ENCODE results near the gene CXCR2.
"Not testable (repeated sequence)": the region's sequence is repeated elsewhere in the genome, so short reads cannot be mapped to it uniquely, and the experiment has no call there.

CXCR2 gene

GRCh38 chr2:218125626-218126080 is at the start of gene CXCR2:
CXCR2 (plus strand) TSS chr2:218126028; CDS start chr2:218134802, 8,774 bp downstream.
- no peak for DNase-seq (ENCODE audit: low read depth, low spot score)
- H3K27ac ChIP-seq = no peak within 1 kb of the TSS

GRCh38 chr2:218077464-218078216 is 48.2 kb upstream of the CXCR2 start:
- no peak overlapping the region for H3K27ac ChIP-seq
- DNase-seq (ENCODE audit: low read depth, low spot score) = no peak

DNA sequence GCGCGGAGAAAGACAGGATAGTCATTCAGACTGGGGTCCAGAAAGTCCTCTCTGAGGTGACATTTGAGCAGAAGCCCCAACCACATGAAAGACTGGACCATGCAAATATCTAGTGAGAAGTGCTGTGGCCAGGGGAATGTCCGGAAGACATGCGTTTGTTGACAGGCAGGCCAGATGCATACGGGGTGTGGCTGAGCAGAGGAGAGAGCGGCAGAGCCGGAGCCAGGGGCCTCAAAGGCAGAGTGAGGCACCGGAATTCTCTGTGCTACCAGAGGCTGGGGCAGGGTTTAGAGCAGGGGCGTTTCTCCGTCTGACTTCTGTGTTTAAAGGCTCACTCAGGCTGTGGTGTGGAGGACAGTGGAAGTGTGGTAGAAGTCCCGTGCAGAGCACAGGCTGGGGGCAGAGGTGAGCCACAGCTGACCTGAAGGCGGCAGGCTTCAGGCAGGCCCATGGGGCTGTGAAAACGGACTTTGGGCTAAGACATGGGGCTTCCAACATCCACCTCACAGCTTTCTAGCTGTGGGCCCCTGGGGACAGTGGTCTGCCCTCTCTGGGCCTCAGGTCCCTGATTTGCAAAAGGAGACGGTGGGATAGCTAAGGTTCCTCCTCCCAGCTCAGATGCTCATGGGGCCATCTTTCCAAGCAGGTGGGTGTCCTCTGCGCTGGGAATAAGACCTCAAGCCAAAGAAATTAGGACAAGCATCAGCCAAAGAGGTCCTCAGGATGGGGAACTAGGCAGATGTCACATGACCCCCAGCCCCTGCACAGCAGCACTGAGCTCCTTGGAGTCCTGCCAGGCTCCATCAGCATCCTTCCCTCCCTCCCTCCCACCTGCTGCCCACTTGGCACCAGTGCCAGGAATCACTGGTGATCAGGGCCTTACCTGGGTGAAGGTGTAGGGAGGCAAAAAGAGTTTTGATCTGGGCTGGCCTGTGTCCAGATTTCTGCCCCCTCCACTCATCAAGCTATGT is 45.6 kb upstream of the CXCR2 start:
- H3K27ac ChIP-seq = no peak overlapping the region

DNA sequence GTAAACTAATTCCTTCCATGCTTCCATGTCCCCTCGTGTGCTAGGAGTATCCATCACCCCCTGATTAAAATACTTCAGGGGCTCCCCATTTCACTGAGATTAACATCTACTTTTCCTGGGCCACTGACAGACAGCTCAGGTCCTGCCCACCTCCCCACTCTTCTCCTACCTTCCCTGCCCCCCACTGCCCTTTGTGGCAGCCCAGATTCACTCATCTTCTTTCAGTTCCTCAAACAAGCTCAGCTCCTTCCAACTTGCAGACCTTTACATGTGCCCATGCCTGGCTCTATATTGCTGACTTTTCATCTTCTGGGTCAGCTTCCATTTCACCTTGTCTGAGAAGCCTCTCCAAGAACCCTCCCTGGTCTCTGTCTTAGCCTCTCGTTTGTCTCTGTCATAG is 44.8 kb upstream of the CXCR2 start:
- H3K27ac ChIP-seq = no peak overlapping the region
- no peak for DNase-seq (ENCODE audit: low read depth, low spot score)

More for the DNA sequence above, 45.6 kb upstream of the CXCR2 start:
- no peak for DNase-seq (ENCODE audit: low read depth, low spot score)

DNA sequence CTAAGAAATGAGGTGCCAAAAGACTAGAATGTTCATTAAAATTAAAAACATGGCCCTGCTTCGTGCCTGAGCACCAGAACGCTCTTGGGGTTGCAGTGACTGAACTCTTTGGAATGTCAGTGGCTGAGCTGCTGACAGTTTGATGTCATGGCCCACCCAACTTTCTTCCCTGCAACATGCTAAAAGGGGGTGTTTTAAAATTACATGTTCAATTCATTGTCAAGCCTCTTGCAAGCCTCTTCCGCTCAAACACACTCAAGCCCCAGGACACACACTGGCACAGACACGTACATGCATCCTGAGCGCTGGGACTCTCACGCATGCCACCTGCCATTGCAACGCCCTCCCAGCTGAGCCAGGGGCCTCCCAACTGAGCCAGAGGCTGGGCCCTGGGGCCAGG is 44.1 kb upstream of the CXCR2 start:
- no peak for DNase-seq (ENCODE audit: low read depth, low spot score)
- H3K27ac ChIP-seq = no peak overlapping the region

DNA sequence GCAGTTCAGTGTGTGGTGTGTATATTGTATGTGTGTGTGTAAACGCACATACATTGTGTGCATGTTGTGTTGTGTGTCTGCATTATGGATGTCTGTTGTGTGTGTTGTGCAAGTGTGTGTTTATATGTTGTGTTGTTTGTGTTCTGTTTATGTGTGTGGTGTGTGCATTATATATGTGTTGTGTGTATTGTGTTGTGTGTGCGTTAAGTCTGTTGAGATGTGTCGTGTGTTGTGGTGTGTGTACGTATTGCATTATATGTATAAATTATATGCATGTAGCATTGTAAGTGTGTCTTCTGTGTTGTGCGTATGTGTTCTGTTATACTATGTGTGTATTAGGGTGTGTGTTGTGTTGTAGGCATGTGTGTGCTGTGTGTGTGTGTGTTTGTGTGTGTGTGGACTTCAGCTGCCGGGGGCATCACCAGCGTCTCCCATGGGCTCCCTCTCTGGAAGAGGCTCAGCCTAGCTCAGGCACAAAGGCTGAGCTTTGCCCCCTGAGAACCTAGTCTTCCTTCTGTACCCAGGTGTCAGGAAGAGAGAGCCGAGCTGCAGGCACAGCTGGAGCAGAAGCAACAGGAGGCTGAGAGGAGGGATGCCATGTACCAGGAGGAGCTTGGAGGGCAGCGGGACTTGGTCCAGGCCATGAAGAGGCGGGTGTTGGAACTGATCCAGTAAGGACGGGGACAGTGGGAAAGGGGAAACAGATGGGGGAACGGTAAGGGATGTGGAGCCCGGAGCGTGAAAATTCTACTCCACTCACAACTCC is 43.1 kb upstream of the CXCR2 start:
- no peak for DNase-seq (ENCODE audit: low read depth, low spot score)
- H3K27ac ChIP-seq = no peak overlapping the region

GRCh38 chr2:218083352-218083676 is 42.5 kb upstream of the CXCR2 start:
- no peak for DNase-seq (ENCODE audit: low read depth, low spot score)
- no peak overlapping the region for H3K27ac ChIP-seq

DNA sequence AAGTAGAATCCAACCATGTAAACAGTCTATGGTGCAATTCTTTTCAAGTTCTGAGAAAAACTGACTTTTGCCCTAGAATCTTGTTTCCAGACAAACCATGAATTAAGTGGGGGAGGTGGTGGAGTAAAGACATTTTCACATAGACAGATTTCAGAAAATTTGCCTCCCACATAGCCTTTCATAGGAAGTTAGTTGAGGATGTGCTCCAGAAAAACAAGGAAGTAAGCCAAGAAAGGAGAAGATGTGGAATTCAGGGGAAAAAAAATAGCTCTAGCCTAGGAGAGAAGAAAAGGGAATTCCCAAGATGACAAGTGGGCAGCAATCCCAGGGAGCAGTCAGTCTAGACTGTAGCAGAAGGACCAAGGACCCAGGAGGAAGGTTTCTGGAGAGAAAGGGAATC is 39.4 kb upstream of the CXCR2 start:
- no peak overlapping the region for H3K27ac ChIP-seq
- no peak for DNase-seq (ENCODE audit: low read depth, low spot score)

DNA sequence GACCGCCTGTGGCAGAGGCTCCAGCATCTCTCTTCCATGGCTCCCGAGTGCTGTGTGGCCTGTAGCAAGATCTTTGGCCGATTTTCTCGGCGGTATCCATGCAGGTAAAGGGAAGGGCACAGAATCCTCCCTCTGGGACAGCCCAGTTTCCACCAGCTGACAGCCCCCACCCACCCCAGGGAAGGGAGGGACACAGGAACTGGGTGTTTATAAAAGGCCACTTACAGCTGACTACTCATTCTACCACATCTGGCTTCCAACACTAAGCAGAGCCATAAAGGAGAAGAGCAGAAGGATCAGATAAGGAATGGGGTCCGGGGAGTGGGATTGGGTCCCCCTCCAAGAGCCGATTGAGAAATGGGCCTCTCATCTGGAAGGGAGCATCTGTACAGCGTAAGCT is 36.6 kb upstream of the CXCR2 start:
- DNase-seq (ENCODE audit: low read depth, low spot score) = no peak
- H3K27ac ChIP-seq = no peak overlapping the region

DNA sequence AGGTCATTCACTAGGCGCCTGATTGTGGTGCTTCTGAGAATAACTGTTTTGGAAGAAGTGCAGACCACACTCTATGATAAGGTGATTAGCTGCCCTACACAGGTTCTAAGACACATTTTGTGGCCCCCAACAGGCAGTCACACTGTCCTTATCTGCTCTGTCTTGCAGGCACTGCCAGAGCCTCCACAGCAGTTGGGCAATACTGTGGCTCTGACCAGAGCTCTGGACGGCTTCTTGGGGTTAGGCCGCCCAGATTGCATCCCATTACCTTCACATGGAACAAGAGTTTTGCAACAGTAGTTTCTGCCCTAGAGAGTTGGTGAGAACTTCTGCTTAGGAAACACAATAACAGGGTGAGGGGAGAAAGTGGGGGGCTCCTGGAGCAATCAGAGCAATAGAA is 34.1 kb upstream of the CXCR2 start:
- H3K27ac ChIP-seq = no peak overlapping the region
- no peak for DNase-seq (ENCODE audit: low read depth, low spot score)

DNA sequence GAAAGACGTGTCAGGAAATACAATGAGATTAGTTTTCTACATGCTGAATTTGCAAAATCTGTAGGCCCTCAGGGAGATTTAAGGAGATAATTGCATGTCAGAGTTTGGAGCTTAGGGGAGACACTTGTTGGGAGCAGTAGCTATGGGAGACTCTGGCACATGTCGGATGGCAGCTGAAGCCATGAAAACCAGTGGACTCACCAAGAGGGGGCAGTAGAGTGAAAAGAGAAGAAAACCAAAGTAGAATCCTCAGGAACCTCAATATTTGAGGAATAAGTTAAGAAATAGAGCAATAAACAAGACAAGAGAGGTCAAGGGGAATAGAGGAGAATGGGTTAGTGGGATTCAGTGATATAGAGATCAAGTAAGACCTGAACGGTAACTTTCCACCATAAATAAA is 31.9 kb upstream of the CXCR2 start:
- H3K27ac ChIP-seq = no peak overlapping the region
- no peak for DNase-seq (ENCODE audit: low read depth, low spot score)

DNA sequence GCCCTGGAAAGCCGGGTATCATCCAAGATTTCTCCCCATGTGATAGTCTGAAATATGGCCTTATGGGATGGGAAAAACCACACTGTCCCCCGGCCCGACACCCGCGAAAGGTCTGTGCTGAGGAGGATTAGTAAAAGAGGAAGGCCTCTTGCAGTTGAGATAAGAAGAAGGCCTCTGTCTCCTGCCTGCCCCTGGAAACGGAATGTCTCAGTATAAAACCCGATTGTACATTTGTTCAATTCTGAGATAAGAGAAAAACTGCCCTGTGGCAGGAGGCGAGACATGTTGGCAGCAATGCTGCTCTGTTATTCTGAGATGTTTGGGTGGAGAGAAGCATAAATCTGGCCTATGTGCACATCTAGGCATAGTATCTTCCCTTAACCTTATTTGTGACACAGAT is 30.0 kb upstream of the CXCR2 start:
- no peak overlapping the region for H3K27ac ChIP-seq
- no peak for DNase-seq (ENCODE audit: low read depth, low spot score)

GRCh38 chr2:218097975-218098374 is 27.9 kb upstream of the CXCR2 start:
- H3K27ac ChIP-seq = no peak overlapping the region
- DNase-seq (ENCODE audit: low read depth, low spot score) = no peak

DNA sequence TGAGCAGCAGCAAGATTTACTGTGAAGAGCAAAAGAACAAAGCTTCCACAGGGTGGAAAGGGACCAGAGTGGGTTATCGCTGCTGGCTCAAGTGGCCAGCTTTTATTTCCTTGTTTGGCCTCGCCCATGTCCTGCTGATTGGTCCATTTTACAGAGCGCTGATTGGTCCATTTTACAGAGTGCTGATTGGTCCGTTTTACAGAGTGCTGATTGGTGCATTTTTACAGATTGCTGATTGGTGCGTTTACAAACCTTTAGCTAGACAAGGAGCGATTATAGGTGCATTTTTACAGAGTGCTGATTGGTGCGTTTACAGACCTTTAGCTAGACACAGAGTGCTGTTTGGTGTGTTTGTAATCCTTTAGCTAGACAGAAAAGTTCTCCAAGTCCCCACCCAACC is 17.0 kb upstream of the CXCR2 start:
- not testable (repeated sequence) for H3K27ac ChIP-seq; DNase-seq (ENCODE audit: low read depth, low spot score)

GRCh38 chr2:218121789-218122188 is 4.0 kb upstream of the CXCR2 start:
- H3K27ac ChIP-seq; DNase-seq (ENCODE audit: low read depth, low spot score): not testable (repeated sequence)

- H3K27ac ChIP-seq = not testable (repeated sequence)
Observed at GRCh38 chr2:218122286-218122685, 3.5 kb upstream of the CXCR2 start.

GRCh38 chr2:218123986-218124385 is 1.8 kb upstream of the CXCR2 start:
- H3K27ac ChIP-seq = no peak overlapping the region
- DNase-seq (ENCODE audit: low read depth, low spot score) = no peak

More at GRCh38 chr2:218122286-218122685, 3.5 kb upstream of the CXCR2 start:
- not testable (repeated sequence) for DNase-seq (ENCODE audit: low read depth, low spot score)

DNA sequence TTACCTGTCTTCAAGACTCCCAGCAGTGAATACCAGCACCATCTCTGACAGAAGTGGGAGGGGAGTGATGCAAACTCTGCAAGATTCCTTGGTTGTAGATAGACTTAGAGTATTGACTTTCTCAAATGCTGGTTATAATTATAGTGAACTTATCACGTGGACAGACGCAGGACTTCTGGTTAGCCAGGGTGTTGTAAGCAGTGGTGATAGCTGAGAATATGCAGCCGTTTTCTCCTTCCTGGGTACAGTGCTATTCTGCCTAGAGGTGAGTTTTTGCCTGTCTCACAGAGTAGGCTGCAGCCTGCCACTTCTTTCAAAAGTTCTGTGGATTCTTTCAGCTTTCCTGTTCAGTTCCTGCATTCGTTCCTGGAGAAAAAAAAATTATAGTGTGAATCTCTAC is 733 bp upstream of the CXCR2 start:
- DNase-seq (ENCODE audit: low read depth, low spot score) = no peak
- no peak overlapping the region for H3K27ac ChIP-seq

- no peak for DNase-seq (ENCODE audit: low read depth, low spot score)
- no peak overlapping the region for H3K27ac ChIP-seq
Observed at GRCh38 chr2:218127929-218128455, 2.2 kb downstream of the CXCR2 start.

DNA sequence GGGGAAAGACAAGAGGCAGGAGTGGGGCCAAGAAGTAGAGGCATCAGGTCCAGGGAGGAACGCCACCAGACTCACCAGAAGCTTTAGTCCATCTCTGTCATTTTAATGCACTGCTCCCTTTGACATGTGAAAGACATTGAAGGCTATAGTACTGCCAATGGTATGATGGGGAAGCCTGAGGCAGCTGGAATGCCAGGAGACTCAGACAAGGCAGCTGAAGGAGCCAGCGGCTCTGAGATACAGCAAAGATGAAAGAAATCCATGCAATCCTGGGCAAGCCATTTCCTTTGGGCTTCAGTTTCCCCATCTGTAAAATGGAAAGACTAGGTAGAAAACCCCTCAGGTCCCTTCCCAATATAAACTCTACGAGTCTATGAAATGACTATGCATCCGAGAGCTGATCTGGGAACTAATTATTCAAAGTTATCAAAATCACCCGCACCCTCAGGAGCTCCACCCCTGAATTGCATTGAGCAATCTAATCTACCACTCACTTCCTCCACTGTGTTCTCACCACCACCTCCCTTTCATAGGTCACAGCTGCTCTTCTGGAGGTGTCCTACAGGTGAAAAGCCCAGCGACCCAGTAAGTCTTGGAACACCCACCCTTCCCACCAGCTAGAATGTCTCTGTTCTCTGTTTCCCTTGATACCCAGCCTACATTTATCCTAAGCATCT is 3.1 kb downstream of the CXCR2 start:
- no peak for DNase-seq (ENCODE audit: low read depth, low spot score)
- H3K27ac ChIP-seq = no peak overlapping the region
